HepG2 (cell line): ENCODE results near the gene MAP3K2. TPM values are rescaled to one million over a fixed set of nuclear protein-coding genes. Genes with fewer than 3 reads are reported as not detected.
A peak's percentile ranks its signal among the peaks of the same experiment; 100 is the strongest.
"Not testable (repeated sequence)": the region's sequence is repeated elsewhere in the genome, so short reads cannot be mapped to it uniquely, and the experiment has no call there.

Source experiments
- ATAC-seq: fragments of 200-7000 bp; cut with Tn5 transposase; 3 replicates; pipeline ENCODE4 v1.9.1; 2020; ENCODE audit warnings: mild to moderate bottlenecking, moderate library complexity
- BruUV-seq: library from RNA; stranded (reverse); fragments of 400-500 nt; replicated peaks from 2 replicates; lab custom pipeline; 2021; lab: Mats Ljungman, UMichigan
- CTCF ChIA-PET: fragments of 300-600 bp; formaldehyde crosslinking; extraction: SDS; loops from one replicate; lab custom pipeline; 2021; ENCODE audit warnings: low total read pairs, inconsistent platforms, low intra/inter-chr PET ratio; lab: Yijun Ruan, JAX
- POLR2A ChIA-PET: fragments of 350-600 bp; sonication (Branson Sonifier 250); formaldehyde crosslinking; loops from one replicate; lab custom pipeline; 2020; ENCODE audit warnings: antibody characterized with exemption, inconsistent platforms; lab: Yijun Ruan, JAX
- DNase-seq: peaks from one replicate; pipeline ENCODE4 v3.0.0-alpha.2; 2015; ENCODE audit warnings: low spot score
- FAIRE-seq: peaks from 3 replicates; lab custom pipeline; 2011; peaks lifted over from hg19 to GRCh38; lab: Jason Lieb, UNC
- H2AFZ ChIP-seq: one replicate; pipeline ENCODE4 v1.6.1; 2011; ENCODE audit warnings: low read length, inconsistent platforms
- H3K27ac ChIP-seq: fragments of 300-600 bp; 3 replicates; pipeline ENCODE4 v1.8.0; 2011; ENCODE audit warnings: mixed run types, mild to moderate bottlenecking, mixed read lengths, low read length, inconsistent platforms; ENCODE audit not compliant: insufficient read depth; ENCODE audit errors: extremely low read length
- H3K27me3 ChIP-seq, 2 experiments: fragments of 200-600 bp in 1 of 2; 2 replicates in 1 of 2; 3 replicates in 1 of 2; pipeline versions ENCODE4 v1.6.0 to v1.8.0; 2011; ENCODE audit warnings: low read length in 2 of 2, mild to moderate bottlenecking in 2 of 2, moderate library complexity in 2 of 2, inconsistent platforms in 1 of 2; ENCODE audit not compliant: insufficient read depth in 2 of 2, control insufficient read depth in 1 of 2
- H3K36me3 ChIP-seq, 2 experiments: fragments of 200-600 bp in 1 of 2; replicated peaks in 1 of 2; 2 replicates in 1 of 2; 3 replicates in 1 of 2; pipeline versions ENCODE4 v1.5.1 to v1.8.0; 2011; ENCODE audit warnings: low read length in 2 of 2, inconsistent platforms in 1 of 2; ENCODE audit not compliant: insufficient read depth in 2 of 2, control insufficient read depth in 1 of 2
- H3K4me1 ChIP-seq: 2 replicates; pipeline ENCODE4 v1.5.1; 2012; ENCODE audit warnings: low read length, inconsistent platforms; ENCODE audit not compliant: insufficient read depth
- H3K4me2 ChIP-seq: 2 replicates; pipeline ENCODE4 v1.6.0; 2011; ENCODE audit warnings: low read depth, low read length, inconsistent platforms
- H3K4me3 ChIP-seq, 3 experiments: fragments of 200-600 bp in 1 of 3; sonication (generic), shearing (Covaris generic) in 1 of 3; replicated peaks in 1 of 3; 2 replicates each; pipeline ENCODE4 v1.5.1; 2011 to 2016; ENCODE audit warnings: low read length in 3 of 3, inconsistent platforms in 2 of 3, low read depth in 2 of 3, mild to moderate bottlenecking in 2 of 3, control low read depth in 1 of 3, mixed read lengths in 1 of 3; ENCODE audit not compliant: insufficient read depth in 1 of 3
- H3K79me2 ChIP-seq: one replicate; pipeline ENCODE4 v1.6.1; 2011; ENCODE audit warnings: low read length, inconsistent platforms; ENCODE audit not compliant: insufficient read depth
- H3K9ac ChIP-seq: 2 replicates; pipeline ENCODE4 v1.6.0; 2011; ENCODE audit warnings: mild to moderate bottlenecking, low read depth, low read length, inconsistent platforms; ENCODE audit not compliant: insufficient read depth
- H3K9me3 ChIP-seq: 2 replicates; pipeline ENCODE4 v1.5.1; 2012; ENCODE audit warnings: mild to moderate bottlenecking, low read length
- H4K20me1 ChIP-seq: 2 replicates; pipeline ENCODE4 v1.6.0; 2011; ENCODE audit warnings: inconsistent platforms, mild to moderate bottlenecking, low read length, moderate library complexity; ENCODE audit not compliant: insufficient read depth
- BCL6 ChIP-seq: IDR thresholded peaks from 2 replicates; pipeline ENCODE4 v1.6.1; 2016; ENCODE audit warnings: missing genetic modification reagents, missing compliant biosample characterization
- EZH2 ChIP-seq: conservative IDR thresholded peaks from 2 replicates; pipeline ENCODE4 v1.6.1; 2012; ENCODE audit warnings: mild to moderate bottlenecking, low read depth, low read length, moderate library complexity
- FOXP1 ChIP-seq, 2 experiments: fragments of 450-650 bp in 1 of 2; IDR thresholded peaks; 2 replicates each; pipeline ENCODE4 v1.6.1; 2017 to 2018; ENCODE audit warnings: antibody characterized with exemption in 1 of 2
- NFKB2 ChIP-seq: sonication (generic); formaldehyde crosslinking; IDR thresholded peaks from 2 replicates; pipeline ENCODE4 v1.4.0; 2020; ENCODE audit warnings: missing genetic modification reagents, borderline replicate concordance
- PLSCR1 ChIP-seq: sonication (generic); formaldehyde crosslinking; IDR thresholded peaks from 2 replicates; pipeline ENCODE4 v1.5.0; 2020; ENCODE audit warnings: missing genetic modification reagents, mild to moderate bottlenecking, borderline replicate concordance
- RFXAP ChIP-seq: sonication (generic); formaldehyde crosslinking; IDR thresholded peaks from 2 replicates; pipeline ENCODE4 v1.4.0; 2020; ENCODE audit warnings: missing genetic modification reagents, borderline replicate concordance
- RXRA ChIP-seq: sonication (generic); formaldehyde crosslinking; IDR thresholded peaks from 2 replicates; pipeline ENCODE4 v1.5.1; 2020; ENCODE audit warnings: missing genetic modification reagents
- SAP130 ChIP-seq: IDR thresholded peaks from 2 replicates; pipeline ENCODE4 v1.6.1; 2016; ENCODE audit warnings: low read depth
- SOX5 ChIP-seq: IDR thresholded peaks from 2 replicates; pipeline ENCODE4 v1.6.1; 2016; ENCODE audit warnings: borderline replicate concordance
- ZMYM4 ChIP-seq: sonication (generic); formaldehyde crosslinking; IDR thresholded peaks from 2 replicates; pipeline ENCODE4 v1.8.1; 2023; ENCODE audit warnings: mild to moderate bottlenecking, missing genetic modification reagents
- ZNF207 ChIP-seq: fragments of 450-650 bp; IDR thresholded peaks from 2 replicates; pipeline ENCODE4 v1.6.1; 2016; ENCODE audit warnings: antibody characterized with exemption, borderline replicate concordance
- ZNF788 ChIP-seq: sonication (generic); formaldehyde crosslinking; IDR thresholded peaks from 2 replicates; pipeline ENCODE4 v1.5.0; 2020; ENCODE audit warnings: mild to moderate bottlenecking, missing genetic modification reagents, borderline replicate concordance
- WGBS: methylation state at CpG from one replicate; pipeline ENCODE4 v1.1.6; 2017; ENCODE audit warnings: low lambda C conversion rate; 5-methylcytosine and 5-hydroxymethylcytosine counted together
- in situ Hi-C: cut with HindIII; loops from 2 replicates; pipeline ENCODE4 v1.10.0; 2017; ENCODE audit warnings: low pct_unique_long_range_greater_than_20kb; ENCODE audit not compliant: extremely low pct_ligation_motif_present
- intact Hi-C: fragments of 100-400 bp; cut with micrococcal nuclease; formaldehyde crosslinking; loops from one replicate; pipeline ENCODE4 v1.10.0; 2022; ENCODE audit not compliant: unreplicated experiment
- polyA plus RNA-seq, 8 experiments: library from polyadenylated mRNA; depleted of rRNA in 3 of 8; stranded (reverse) in 7 of 8; unstranded in 1 of 8; fragments of >200 nt; fragmentation: Illumina TruSeq in 4 of 8; extraction: Trizol in 4 of 8; gene quantifications; 2 replicates each; pipeline versions ENCODE4 v1.2.1 to v1.2.3, GENCODE V29; 2011 to 2016; ENCODE audit warnings: low read depth in 4 of 8, missing spikeins in 1 of 8, mixed read lengths in 1 of 8; ENCODE audit not compliant: insufficient read depth in 1 of 8
- total RNA-seq, 5 experiments: library from RNA; depleted of rRNA; stranded (reverse); fragments of >200 nt; fragmentation: Illumina TruSeq; extraction: Trizol; gene quantifications; 2 replicates each; pipeline ENCODE4 v1.2.3, GENCODE V29; 2016; ENCODE audit warnings: low read depth in 1 of 5
- TF ChIP-seq, protein P1 (sequence below): sonication (generic); formaldehyde crosslinking; IDR thresholded peaks from 2 replicates; pipeline ENCODE4 v1.4.0; 2020; ENCODE audit warnings: missing genetic modification reagents
- TF ChIP-seq, protein P2 (sequence below): IDR thresholded peaks from 2 replicates; pipeline ENCODE4 v1.6.1; 2012; ENCODE audit warnings: inconsistent platforms

Gene MAP3K2
- total and polyA plus RNA-seq, 2 of the 13 experiments (the other 11 are each of a cell fraction or from before 2014, with no cell fraction given): 12.2 to 37.2 TPM

GRCh38 chr2:127353873-127354676, 33.7 kb downstream of the MAP3K2 start (continued):
- TF ChIP-seq FOXP1 (IDR thresholded peaks at IDR 0.05): not testable (repeated sequence)
- TF ChIP-seq FOXP1 (CRISPR knock-in tag; IDR thresholded peaks at IDR 0.05) (0 out of 2 replicates have a peak, but pooled peaks have one; percentile 34), BCL6 (peak; percentile 62), SOX5 (peak; percentile 65; the same call in 1 of the 2 replicates), ZMYM4 (CRISPR knock-in tag) (0 out of 2 replicates have a peak, but pooled peaks have one; percentile 22)

DNA sequence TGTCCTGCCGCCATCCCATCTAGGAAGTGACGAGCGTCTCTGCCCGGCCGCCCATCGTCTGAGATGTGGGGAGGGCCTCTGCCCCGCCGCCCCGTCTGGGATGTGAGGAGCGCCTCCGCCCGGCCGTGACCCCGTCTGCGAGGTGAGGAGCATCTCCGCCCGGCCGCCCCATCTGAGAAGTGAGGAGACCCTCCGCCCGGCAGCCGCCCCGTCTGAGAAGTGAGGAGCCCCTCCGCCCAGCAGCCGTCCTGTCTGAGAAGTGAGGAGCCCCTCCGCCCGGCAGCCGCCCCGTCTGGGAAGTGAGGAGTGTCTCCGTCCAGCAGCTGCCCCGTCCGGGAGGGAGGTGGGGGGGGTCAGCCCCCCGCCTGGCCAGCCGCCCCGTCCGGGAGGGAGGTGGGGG, 34.6 kb downstream of the MAP3K2 start:
- BruUV-seq, DNase-seq, in situ Hi-C loops, H3K9me3 ChIP-seq, intact Hi-C loops, H3K9ac ChIP-seq, FAIRE-seq, ATAC-seq, CTCF ChIA-PET, H3K4me2 ChIP-seq, H4K20me1 ChIP-seq, H3K27me3 ChIP-seq, H2AFZ ChIP-seq, H3K27ac ChIP-seq, H3K36me3 ChIP-seq, POLR2A ChIA-PET, H3K4me3 ChIP-seq: not testable (repeated sequence)
- 97% methylated on average over 22 of the region's 35 CpGs for WGBS
- Histone ChIP-seq H3K79me2 (peaks cover 84% of the 10 kb centered on the region), H3K4me1 (peaks cover 46% of the 10 kb centered on the region)

GRCh38 chr2:127351603-127352002, 36.2 kb downstream of the MAP3K2 start:
- CTCF ChIA-PET: no interaction called here
- POLR2A ChIA-PET: no interaction called here
- no peak overlapping the region for H3K9ac ChIP-seq
- H2AFZ ChIP-seq: no peak overlapping the region
- H3K9me3 ChIP-seq: no peaks in the 10 kb centered on the region
- H3K4me2 ChIP-seq: no peak overlapping the region
- DNase-seq: no peak
- no peak overlapping the region for H3K27ac ChIP-seq
- no peaks in the 10 kb centered on the region for H3K27me3 ChIP-seq
- H3K36me3 ChIP-seq: no peaks in the 10 kb centered on the region
- no peak overlapping the region for H3K4me3 ChIP-seq
- no TSS peak for BruUV-seq
- no peak for FAIRE-seq
- peaks cover 84% of the 10 kb centered on the region for H3K79me2 ChIP-seq
- intact Hi-C loops: no loop called here
- no peak for ATAC-seq
- H3K4me1 ChIP-seq: peaks cover 34% of the 10 kb centered on the region
- WGBS: 99% methylated on average over 2 of the region's 2 CpGs
- H4K20me1 ChIP-seq: peaks cover 8% of the 10 kb centered on the region; the same call in 1 of the 2 replicates
- in situ Hi-C loops: no loop called here
- TF ChIP-seq RFXAP (CRISPR knock-in tag) (no peak), NFKB2 (CRISPR knock-in tag) (no peak), SAP130 (CRISPR knock-in tag) (no peak), ZNF788 (CRISPR knock-in tag) (no peak), PLSCR1 (CRISPR knock-in tag) (no peak), EZH2 (no peak), ZNF207 (no peak), RXRA (no peak)
- TF ChIP-seq, protein P1, sequence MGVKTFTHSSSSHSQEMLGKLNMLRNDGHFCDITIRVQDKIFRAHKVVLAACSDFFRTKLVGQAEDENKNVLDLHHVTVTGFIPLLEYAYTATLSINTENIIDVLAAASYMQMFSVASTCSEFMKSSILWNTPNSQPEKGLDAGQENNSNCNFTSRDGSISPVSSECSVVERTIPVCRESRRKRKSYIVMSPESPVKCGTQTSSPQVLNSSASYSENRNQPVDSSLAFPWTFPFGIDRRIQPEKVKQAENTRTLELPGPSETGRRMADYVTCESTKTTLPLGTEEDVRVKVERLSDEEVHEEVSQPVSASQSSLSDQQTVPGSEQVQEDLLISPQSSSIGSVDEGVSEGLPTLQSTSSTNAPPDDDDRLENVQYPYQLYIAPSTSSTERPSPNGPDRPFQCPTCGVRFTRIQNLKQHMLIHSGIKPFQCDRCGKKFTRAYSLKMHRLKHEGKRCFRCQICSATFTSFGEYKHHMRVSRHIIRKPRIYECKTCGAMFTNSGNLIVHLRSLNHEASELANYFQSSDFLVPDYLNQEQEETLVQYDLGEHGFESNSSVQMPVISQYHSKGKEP (CRISPR knock-in tag): no peak
- TF ChIP-seq, protein P2, sequence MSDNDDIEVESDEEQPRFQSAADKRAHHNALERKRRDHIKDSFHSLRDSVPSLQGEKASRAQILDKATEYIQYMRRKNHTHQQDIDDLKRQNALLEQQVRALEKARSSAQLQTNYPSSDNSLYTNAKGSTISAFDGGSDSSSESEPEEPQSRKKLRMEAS: no peak
